ENCODE data around the gene LAMA3. TPM values are rescaled to one million over a fixed set of nuclear protein-coding genes. Genes with fewer than 3 reads are reported as not detected.

Gene LAMA3
- total and polyA plus RNA-seq, 12 donors = 0.89 to 5.3 (median 3.3) TPM

DNA sequence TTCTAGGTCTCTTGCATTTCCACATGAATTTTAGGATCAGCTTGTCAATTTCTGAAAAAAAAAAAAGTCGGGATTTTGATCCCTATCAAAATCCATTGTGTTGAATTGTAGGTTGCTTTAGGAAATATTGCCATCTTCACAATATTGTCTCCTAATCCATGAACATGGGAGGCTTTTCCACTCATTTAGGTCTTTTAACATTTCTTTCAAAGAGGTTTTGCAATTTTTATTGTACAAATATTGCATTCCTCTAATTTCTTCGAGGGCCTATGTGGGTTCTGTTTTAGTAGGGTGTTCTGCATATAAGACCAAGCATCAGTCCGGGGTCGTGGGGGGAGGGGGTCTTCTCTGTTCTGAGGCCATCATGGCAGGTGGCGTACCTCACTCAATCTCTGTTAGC is 725 bp upstream of the LAMA3 start:
- no peak for DNase-seq
- H3K4me3 ChIP-seq = peak overlapping the region in 8 of 10 donors; percentile 59 to 76 (median 66)
- H3K4me1 ChIP-seq = peaks cover 0 to 30% (median 19%) of the 10 kb centered on the region in 9 donors
- ATAC-seq = no peak
- intact Hi-C loops (cut with DNase I) = loop anchor here in 1 of 10 donors (5.0 kb wide), 1 partner anchor 66 kb away; no protein-coding TSS in a partner anchor
- TF ChIP-seq, protein P1, sequence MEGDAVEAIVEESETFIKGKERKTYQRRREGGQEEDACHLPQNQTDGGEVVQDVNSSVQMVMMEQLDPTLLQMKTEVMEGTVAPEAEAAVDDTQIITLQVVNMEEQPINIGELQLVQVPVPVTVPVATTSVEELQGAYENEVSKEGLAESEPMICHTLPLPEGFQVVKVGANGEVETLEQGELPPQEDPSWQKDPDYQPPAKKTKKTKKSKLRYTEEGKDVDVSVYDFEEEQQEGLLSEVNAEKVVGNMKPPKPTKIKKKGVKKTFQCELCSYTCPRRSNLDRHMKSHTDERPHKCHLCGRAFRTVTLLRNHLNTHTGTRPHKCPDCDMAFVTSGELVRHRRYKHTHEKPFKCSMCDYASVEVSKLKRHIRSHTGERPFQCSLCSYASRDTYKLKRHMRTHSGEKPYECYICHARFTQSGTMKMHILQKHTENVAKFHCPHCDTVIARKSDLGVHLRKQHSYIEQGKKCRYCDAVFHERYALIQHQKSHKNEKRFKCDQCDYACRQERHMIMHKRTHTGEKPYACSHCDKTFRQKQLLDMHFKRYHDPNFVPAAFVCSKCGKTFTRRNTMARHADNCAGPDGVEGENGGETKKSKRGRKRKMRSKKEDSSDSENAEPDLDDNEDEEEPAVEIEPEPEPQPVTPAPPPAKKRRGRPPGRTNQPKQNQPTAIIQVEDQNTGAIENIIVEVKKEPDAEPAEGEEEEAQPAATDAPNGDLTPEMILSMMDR (IDR thresholded peaks at IDR 0.05) = no peak
- no peaks in the 10 kb centered on the region for H3K36me3 ChIP-seq
- peaks cover 0 to 32% (median 9%) of the 10 kb centered on the region in 7 donors for H3K27me3 ChIP-seq
- H3K27ac ChIP-seq = peak overlapping the region in 1 of 10 donors; percentile 52
- no peaks in the 10 kb centered on the region for H3K9me3 ChIP-seq
- WGBS, 2 donors = 63 to 65% methylated on average over 5 of the region's 5 CpGs

DNA sequence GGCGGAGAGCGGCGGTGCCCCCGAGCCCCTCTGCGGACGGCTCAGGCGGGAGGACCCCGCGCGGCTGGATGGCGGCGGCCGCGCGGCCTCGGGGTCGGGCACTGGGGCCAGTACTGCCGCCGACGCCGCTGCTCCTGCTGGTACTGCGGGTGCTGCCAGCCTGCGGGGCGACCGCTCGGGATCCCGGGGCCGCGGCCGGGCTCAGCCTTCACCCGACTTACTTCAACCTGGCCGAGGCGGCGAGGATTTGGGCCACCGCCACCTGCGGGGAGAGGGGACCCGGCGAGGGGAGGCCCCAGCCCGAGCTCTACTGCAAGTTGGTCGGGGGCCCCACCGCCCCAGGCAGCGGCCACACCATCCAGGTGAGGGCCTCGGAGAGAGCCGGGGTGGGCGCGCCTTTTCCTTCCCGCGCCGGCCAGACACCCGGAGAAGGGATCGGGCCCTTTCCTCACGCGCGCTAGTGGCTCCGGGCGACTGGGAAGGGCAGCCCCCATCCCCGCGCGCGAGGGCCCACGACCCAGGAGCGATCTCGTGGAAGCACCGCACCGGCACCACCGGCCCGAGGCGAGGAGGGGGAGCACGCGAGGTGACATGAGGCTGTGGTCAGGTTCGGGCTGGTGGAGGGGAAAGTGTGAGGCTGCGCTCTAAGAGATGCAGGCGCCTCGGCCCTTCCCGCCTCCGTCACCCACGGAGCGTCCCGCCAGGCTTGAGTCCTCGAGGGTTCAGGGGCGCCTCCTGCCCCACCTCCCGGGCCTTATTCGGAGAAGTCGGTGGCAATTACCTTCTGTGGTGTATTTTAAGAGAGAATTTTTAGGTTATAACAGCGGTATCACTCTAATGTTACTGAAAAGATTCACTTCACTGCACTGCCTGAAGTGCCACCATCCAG is 607 bp downstream of the LAMA3 start:
- no peaks in the 10 kb centered on the region for H3K36me3 ChIP-seq
- intact Hi-C loops (cut with DNase I) = loop anchor here in 4 of 10 donors (5.0 to 10.0 kb wide), 5 partner anchors 33 to 185 kb away; partner anchors contain the start of gene RMC1 (in 1 of the 4)
- H3K4me1 ChIP-seq = peaks cover 0 to 22% (median 15%) of the 10 kb centered on the region in 9 donors
- TF ChIP-seq, protein P1 (IDR thresholded peaks at IDR 0.05) = no peak
- peak overlapping the region in 9 of 10 donors; percentile 29 to 74 (median 53) for H3K27ac ChIP-seq
- peak; percentile 21 to 65 (median 42) for ATAC-seq
- WGBS, 2 donors = 1 to 3% methylated on average over 69 to 85 of the region's 85 CpGs
- no peaks in the 10 kb centered on the region for H3K9me3 ChIP-seq
- DNase-seq = peak in 1 of 2 donors; percentile 18
- peak overlapping the region; percentile 53 to 76 (median 65) for H3K4me3 ChIP-seq
- peaks cover 0 to 32% (median 9%) of the 10 kb centered on the region in 7 donors for H3K27me3 ChIP-seq

DNA sequence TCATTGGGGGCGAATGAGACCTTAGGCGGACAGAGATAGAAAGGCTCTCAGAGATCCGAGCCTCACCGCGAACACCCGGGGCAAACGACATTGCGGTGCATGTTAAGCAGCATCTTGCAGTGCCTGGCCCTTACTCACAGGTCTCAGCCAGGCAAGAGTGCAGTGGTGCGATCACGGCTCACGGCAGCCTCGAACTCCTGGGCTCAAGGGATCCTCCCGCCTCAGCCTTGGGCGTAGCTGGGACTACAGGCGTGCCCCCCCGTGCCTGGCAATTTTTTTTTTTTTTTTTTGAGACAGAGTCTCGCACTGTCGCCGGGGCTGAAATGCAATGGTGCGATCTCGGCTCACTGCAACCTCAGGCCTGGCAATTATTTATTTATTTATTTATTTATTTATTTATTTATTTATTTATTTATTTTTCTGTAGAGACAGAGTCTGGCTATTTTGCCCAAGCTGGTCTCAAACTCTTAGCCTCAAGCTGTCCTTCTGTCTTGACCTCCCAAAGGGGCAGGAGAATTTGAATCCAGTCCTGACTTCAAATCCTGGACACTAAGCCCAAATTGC is 1.3 kb downstream of the LAMA3 start:
- Histone ChIP-seq H3K4me3 (peak overlapping the region in 9 of 10 donors; percentile 59 to 76 (median 65)), H3K4me1 (peaks cover 0 to 21% (median 14%) of the 10 kb centered on the region in 9 donors), H3K36me3 (no peaks in the 10 kb centered on the region), H3K27me3 (peaks cover 0 to 32% (median 9%) of the 10 kb centered on the region in 7 donors), H3K9me3 (no peaks in the 10 kb centered on the region), H3K27ac (peak overlapping the region in 3 of 10 donors; percentile 22 to 74 (median 33))
- 67 to 72% methylated on average over 21 of the region's 21 CpGs for WGBS, 2 donors
- TF ChIP-seq, protein P1 (IDR thresholded peaks at IDR 0.05) = no peak
- intact Hi-C loops (cut with DNase I) = loop anchor here in 4 of 10 donors (5.0 to 10.0 kb wide), 4 partner anchors 33 to 186 kb away; partner anchors contain the start of gene RMC1 (in 1 of the 4)
- ATAC-seq (peak in 3 of 8 donors; percentile 6 to 28 (median 11)), DNase-seq (no peak)

DNA sequence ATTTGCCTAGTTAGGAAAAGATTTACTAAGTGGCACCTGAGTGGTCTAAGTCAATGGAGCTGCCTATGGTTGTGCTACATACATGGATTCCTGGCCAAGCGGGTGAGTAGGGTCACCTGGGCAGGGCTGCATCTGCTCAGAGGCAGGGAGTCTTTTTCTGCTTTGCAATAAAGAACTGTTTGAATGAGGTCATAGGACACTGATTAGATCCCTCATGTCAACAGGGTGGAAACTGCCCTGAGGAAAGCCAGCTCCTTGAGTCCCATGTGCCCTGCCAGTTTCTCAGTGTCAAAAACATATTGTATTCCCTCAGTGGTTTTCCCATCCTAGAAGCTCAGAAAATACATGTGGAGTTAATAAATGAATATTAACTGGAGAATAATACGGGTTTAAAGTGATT is 4.6 kb downstream of the LAMA3 start:
- intact Hi-C loops (cut with DNase I) = loop anchor here in 4 of 10 donors (5.0 to 10.0 kb wide), 4 partner anchors 37 to 189 kb away; partner anchors contain the start of gene RMC1 (in 1 of the 4)
- DNase-seq = no peak
- Histone ChIP-seq H3K4me1 (peaks cover 0 to 18% (median 10%) of the 10 kb centered on the region in 9 donors), H3K4me3 (no peak overlapping the region), H3K27ac (no peak overlapping the region), H3K9me3 (no peaks in the 10 kb centered on the region), H3K36me3 (no peaks in the 10 kb centered on the region), H3K27me3 (peaks cover 0 to 19% (median 0%) of the 10 kb centered on the region in 7 donors)
- TF ChIP-seq, protein P1 (IDR thresholded peaks at IDR 0.05) = no peak
- ATAC-seq = peak in 5 of 8 donors; percentile 19 to 53 (median 34)
- WGBS, 2 donors = 73 to 81% methylated on average over 2 of the region's 2 CpGs

All from heart right ventricle (tissue), 16 donors.